RWPE2 (cell line): ENCODE measurements around the gene C17orf114.
"Not testable (repeated sequence)": the region's sequence is repeated elsewhere in the genome, so short reads cannot be mapped to it uniquely, and the experiment has no call there.

Experiments
- ATAC-seq: fragments of 200-7000 bp; cut with Tn5 transposase; 3 replicates; pipeline ENCODE4 v1.9.1; 2021; ENCODE audit warnings: low read depth
- DNase-seq: peaks from one replicate; pipeline ENCODE4 v3.0.0-alpha.2; 2020; ENCODE audit warnings: low spot score
- H3K27ac ChIP-seq: fragments of 450-650 bp; 2 replicates; pipeline ENCODE4 v1.5.1; 2017; ENCODE audit warnings: mild to moderate bottlenecking; ENCODE audit not compliant: poor library complexity, severe bottlenecking
- H3K27me3 ChIP-seq: fragments of 250-450 bp; sonication (Bioruptor Pico); 2 replicates; pipeline ENCODE4 v1.5.1; 2021; ENCODE audit warnings: mild to moderate bottlenecking, moderate library complexity; ENCODE audit not compliant: insufficient read depth, poor library complexity, severe bottlenecking
- H3K36me3 ChIP-seq: fragments of 250-450 bp; sonication (Bioruptor Pico); 2 replicates; pipeline ENCODE4 v1.5.1; 2020; ENCODE audit warnings: low read depth, mild to moderate bottlenecking, moderate library complexity
- H3K4me1 ChIP-seq: fragments of 250-450 bp; sonication (Bioruptor Pico); 2 replicates; pipeline ENCODE4 v1.5.1; 2021; ENCODE audit warnings: mild to moderate bottlenecking, moderate library complexity; ENCODE audit not compliant: insufficient read depth, poor library complexity, severe bottlenecking
- H3K4me3 ChIP-seq: fragments of 250-450 bp; sonication (Bioruptor Pico); 2 replicates; pipeline ENCODE4 v1.5.1; 2021; ENCODE audit warnings: mild to moderate bottlenecking, moderate library complexity; ENCODE audit not compliant: severe bottlenecking
- H3K9me3 ChIP-seq: fragments of 250-450 bp; sonication (Bioruptor Pico); 2 replicates; pipeline ENCODE4 v1.5.1; 2021; ENCODE audit warnings: mild to moderate bottlenecking, moderate library complexity; ENCODE audit not compliant: severe bottlenecking
- TF ChIP-seq, protein P1 (sequence below): fragments of 450-650 bp; IDR thresholded peaks from one replicate; pipeline ENCODE4 v1.5.1; 2017; ENCODE audit warnings: mild to moderate bottlenecking, moderate library complexity; ENCODE audit not compliant: poor library complexity, severe bottlenecking

C17orf114 gene

GRCh38 chr17:4836221-4836620 lies 34.1 kb upstream of the C17orf114 start:
- ATAC-seq, result no peak
- peaks cover 13% of the 10 kb centered on the region for H3K4me1 ChIP-seq
- no peak for DNase-seq
- no peak overlapping the region for H3K4me3 ChIP-seq
- TF ChIP-seq, protein P1, sequence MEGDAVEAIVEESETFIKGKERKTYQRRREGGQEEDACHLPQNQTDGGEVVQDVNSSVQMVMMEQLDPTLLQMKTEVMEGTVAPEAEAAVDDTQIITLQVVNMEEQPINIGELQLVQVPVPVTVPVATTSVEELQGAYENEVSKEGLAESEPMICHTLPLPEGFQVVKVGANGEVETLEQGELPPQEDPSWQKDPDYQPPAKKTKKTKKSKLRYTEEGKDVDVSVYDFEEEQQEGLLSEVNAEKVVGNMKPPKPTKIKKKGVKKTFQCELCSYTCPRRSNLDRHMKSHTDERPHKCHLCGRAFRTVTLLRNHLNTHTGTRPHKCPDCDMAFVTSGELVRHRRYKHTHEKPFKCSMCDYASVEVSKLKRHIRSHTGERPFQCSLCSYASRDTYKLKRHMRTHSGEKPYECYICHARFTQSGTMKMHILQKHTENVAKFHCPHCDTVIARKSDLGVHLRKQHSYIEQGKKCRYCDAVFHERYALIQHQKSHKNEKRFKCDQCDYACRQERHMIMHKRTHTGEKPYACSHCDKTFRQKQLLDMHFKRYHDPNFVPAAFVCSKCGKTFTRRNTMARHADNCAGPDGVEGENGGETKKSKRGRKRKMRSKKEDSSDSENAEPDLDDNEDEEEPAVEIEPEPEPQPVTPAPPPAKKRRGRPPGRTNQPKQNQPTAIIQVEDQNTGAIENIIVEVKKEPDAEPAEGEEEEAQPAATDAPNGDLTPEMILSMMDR, result no peak
- peaks cover 33% of the 10 kb centered on the region for H3K36me3 ChIP-seq
- no peaks in the 10 kb centered on the region for H3K9me3 ChIP-seq
- no peaks in the 10 kb centered on the region for H3K27me3 ChIP-seq
- H3K27ac ChIP-seq, result peak overlapping the region; percentile 82

DNA sequence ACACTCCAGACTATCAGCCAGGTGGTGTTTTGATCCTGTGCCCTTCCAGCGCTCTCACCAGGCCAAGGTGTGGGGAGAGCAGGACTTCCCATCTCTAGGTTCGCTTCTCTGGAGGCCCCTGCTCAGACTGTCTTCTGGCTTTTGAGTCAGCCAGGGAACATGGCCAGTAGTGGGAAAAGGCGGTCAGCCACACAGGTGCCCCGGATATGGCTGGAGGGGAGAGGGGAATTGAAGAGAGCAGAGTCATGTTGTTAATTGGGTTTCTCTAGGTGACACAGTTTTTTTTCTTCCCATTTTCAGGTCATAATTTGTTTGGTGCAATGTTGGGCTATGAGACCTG lies 32.5 kb upstream of the C17orf114 start:
- Histone ChIP-seq H3K27me3 (no peaks in the 10 kb centered on the region), H3K27ac (peak overlapping the region; percentile 82), H3K36me3 (peaks cover 29% of the 10 kb centered on the region), H3K9me3 (no peaks in the 10 kb centered on the region), H3K4me1 (peaks cover 4% of the 10 kb centered on the region), H3K4me3 (peak overlapping the region; percentile 87)
- DNase-seq, result no peak
- ATAC-seq, result peak; percentile 30; the same call in 2 of the 3 replicates
- TF ChIP-seq, protein P1, result no peak

DNA sequence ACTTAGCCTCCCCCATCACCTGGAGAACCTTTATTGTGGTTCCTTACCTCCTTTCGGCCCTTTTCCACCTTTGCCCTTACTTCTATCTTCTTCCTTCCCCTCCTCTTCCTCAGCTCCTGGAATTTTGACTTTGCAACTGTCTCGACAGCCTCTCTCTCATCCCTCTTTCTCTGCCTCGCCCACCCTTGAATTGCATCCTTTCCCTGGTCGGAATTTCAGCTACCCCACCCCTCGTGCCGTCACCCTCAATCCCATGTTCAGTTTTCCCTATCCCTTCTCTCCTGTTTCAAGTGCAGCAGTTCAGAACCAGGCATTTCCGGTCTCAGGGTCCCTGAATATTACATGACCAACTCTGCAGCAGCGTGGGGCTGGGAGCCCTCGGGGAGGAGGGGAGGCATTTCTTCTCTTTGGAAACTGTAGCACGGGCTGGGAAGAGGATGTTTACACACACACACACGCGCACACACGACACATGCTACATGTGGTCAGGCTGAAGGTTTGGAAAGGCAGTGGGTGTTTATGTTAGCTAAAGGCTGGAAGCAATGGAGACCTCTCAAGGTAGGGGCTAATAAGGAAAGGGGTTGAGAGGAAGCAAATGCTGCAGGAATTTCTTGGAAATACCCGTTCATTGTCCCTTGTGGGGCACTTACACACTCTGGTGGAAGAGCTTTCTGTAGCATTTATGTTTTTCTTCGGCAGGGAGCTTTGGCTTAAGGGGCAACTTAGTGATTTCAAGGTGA lies 32.0 kb upstream of the C17orf114 start:
- H3K27ac ChIP-seq, result peak overlapping the region; percentile 82
- peak overlapping the region; percentile 87 for H3K4me3 ChIP-seq
- TF ChIP-seq, protein P1, result no peak
- H3K9me3 ChIP-seq, result no peaks in the 10 kb centered on the region
- H3K27me3 ChIP-seq, result no peaks in the 10 kb centered on the region
- ATAC-seq (peak; percentile 54), DNase-seq (no peak)
- H3K4me1 ChIP-seq, result peaks cover 3% of the 10 kb centered on the region
- peaks cover 29% of the 10 kb centered on the region for H3K36me3 ChIP-seq

DNA sequence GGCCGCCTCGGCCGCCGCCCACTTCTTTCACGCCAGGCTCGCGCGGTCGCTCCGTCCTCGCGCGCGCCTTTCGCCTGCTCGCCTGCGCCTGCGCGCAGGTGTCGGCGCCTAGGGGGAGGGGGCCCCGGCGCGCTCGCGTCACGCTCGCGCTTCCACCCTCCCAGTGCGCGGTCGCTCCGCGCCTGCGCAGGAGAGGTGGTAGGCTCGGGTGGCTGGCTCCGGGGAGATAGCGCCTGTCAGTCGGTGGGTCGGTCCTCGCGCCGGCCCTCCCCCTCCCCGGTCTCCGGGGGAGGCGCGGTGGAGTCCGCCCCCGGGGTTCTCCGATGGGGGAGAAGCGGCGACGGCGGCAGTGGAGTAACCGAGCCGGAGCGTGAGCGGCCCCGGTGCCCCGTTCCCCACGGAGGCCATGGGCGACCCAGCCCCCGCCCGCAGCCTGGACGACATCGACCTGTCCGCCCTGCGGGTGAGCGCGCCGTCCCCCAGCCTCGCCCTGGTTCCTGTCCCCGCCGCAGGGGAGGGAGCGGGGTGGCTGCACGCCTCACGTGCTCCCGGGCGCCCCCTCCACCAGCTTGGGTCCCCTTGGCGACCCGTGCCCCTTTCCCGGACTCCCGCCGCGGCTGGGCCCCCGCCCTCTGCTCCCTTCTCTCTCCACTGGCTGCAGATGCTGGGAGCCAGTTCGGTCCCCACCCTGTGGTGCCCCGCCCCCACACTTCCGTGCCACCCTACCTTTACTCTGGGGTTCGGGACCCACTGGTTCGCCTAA lies 31.2 kb upstream of the C17orf114 start, which contains the start of gene MINK1:
MINK1 (plus strand) TSS at position 163 of the 763 bp plus-strand sequence; CDS start at position 407, 244 bp downstream.
- no peaks in the 10 kb centered on the region for H3K27me3 ChIP-seq
- peak; percentile 78 for DNase-seq
- peak within 1 kb of the TSS; percentile 82 for H3K27ac ChIP-seq
- H3K9me3 ChIP-seq, result no peaks in the 10 kb centered on the region
- TF ChIP-seq, protein P1, result no peak
- peak; percentile 82 for ATAC-seq
- peaks cover 3% of the 10 kb centered on the region for H3K4me1 ChIP-seq
- peak within 1 kb of the TSS; percentile 87 for H3K4me3 ChIP-seq
- peaks cover 27% of the 10 kb centered on the region for H3K36me3 ChIP-seq

DNA sequence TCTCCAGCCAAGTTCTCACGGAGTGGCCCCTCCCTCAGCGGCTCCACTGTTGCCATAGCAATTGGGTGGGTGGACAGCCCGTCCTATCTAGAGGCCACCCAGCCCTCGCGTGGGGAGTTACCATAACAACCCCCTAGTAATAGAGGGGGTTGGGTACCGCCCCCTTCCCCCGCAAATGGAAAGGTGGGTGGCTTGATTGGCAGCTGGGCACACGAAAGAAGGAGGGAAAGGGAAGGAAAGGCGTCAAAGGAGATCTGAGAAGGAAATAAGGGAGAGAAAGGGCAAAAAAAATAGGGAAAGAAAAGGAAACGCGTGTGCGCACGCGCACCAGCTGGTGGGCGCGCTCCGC lies 30.7 kb upstream of the C17orf114 start:
- not testable (repeated sequence) for H3K9me3 ChIP-seq, ATAC-seq, DNase-seq, H3K4me1 ChIP-seq, H3K27me3 ChIP-seq
- peak overlapping the region; percentile 87 for H3K4me3 ChIP-seq
- peaks cover 22% of the 10 kb centered on the region for H3K36me3 ChIP-seq
- H3K27ac ChIP-seq, result peak overlapping the region; percentile 82
